OCI-LY1 (cell line): ENCODE data around the gene STK40.

ENCODE experiments used
- CTCF ChIP-seq: fragments of 200-600 bp; sonication (generic), shearing (Covaris generic); IDR thresholded peaks from 2 replicates; pipeline ENCODE4 v1.5.1; 2017; ENCODE audit warnings: mild to moderate bottlenecking, antibody characterized with exemption, low read length, moderate library complexity, mixed read lengths
- EZH2 ChIP-seq: fragments of 200-600 bp; sonication (generic), shearing (Covaris generic); IDR thresholded peaks from 2 replicates; pipeline ENCODE4 v1.8.0; 2017; ENCODE audit warnings: borderline replicate concordance, mixed run types, mild to moderate bottlenecking, antibody characterized with exemption, low read length, moderate library complexity, mixed read lengths

- no peak for TF ChIP-seq CTCF
- no peak for TF ChIP-seq EZH2
Measured at GRCh38 chr1:36414384-36414783, 28.7 kb upstream of the STK40 start.
